PFSK-1 (cell line): ENCODE data around the gene EYA3.

ENCODE experiments used
- FOXP2 ChIP-seq: optimal IDR thresholded peaks from 2 replicates; pipeline ENCODE3; 2011; ENCODE audit warnings: borderline replicate concordance, control low read depth, inconsistent platforms; ENCODE audit not compliant: insufficient read depth; ENCODE audit errors: extremely low read length, extremely low read depth
- POLR2AphosphoS5 ChIP-seq: IDR thresholded peaks from 2 replicates; pipeline ENCODE4 v1.6.1; 2012; ENCODE audit warnings: low read depth, mild to moderate bottlenecking, control low read depth, low read length, moderate library complexity
- REST ChIP-seq, 2 experiments: IDR thresholded peaks; 2 replicates each; pipeline versions ENCODE4 v1.6.1 to v1.8.0; 2011 to 2012; ENCODE audit warnings: low read depth in 2 of 2, low read length in 2 of 2, control low read depth in 1 of 2, inconsistent platforms in 1 of 2, mild to moderate bottlenecking in 1 of 2, moderate library complexity in 1 of 2; ENCODE audit not compliant: insufficient read depth in 1 of 2
- SIN3A ChIP-seq: IDR thresholded peaks from 2 replicates; pipeline ENCODE4 v1.6.1; 2012; ENCODE audit warnings: mild to moderate bottlenecking, low read length, moderate library complexity, borderline replicate concordance; ENCODE audit not compliant: insufficient read depth
- TAF1 ChIP-seq: IDR thresholded peaks from 2 replicates; pipeline ENCODE4 v1.6.1; 2012; ENCODE audit warnings: low read length, control low read depth, borderline replicate concordance; ENCODE audit not compliant: insufficient read depth

EYA3 gene

DNA sequence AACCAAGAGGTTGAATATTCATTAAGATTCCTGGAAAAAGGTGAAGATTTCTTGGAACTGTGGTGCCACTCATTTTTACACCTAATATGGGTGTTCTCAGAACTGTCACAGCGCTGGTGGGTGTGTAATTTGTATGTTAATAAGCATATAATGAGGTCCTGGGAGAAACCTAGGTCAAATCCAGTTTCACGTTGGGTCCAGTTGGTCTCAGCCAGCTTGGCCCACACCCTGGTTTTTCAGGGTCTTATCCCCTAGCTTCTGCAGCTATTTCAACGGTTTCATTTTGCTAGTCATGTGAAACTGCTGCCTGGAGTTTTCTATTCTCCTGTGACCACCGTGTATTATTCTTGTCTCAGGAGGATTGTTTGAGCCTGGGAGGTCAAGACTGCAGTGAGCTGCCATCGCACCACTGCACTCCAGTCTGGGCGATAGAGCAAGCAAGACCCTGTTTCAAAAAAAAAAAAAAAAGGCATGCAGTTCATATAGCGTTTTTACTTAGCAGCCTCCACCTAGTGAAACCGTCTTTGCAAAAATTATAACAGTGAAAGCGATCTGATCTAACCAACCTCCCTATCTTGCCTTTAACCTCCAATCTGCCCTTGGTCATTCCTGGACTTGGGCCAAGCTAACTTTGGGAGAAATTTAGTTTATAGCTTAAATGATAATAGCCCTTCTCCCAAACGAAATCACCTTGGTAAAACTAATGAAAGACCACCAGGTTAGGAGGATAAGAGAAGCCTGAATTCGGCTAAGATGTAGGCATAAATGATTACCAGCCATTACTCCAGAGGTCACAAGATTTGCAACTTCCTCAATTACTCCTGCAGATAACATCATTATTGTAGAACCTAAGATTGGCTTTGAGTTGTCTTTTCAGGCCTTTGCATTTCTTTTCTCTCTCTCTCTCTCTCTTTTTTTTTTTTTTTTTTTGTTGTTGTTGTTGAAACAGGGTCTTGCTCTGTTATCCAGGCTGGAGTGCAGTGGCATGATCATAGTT, 44.1 kb upstream of the EYA3 start:
- no peak for TF ChIP-seq SIN3A

- TF ChIP-seq SIN3A, result no peak
- no peak for TF ChIP-seq FOXP2
- no peak for TF ChIP-seq REST (IDR thresholded peaks at IDR 0.05; ENCODE audit: insufficient read depth in 1 of 2, low read depth in 2 of 2, low read length in 2 of 2)
- no peak for TF ChIP-seq POLR2AphosphoS5
- no peak for TF ChIP-seq TAF1
Observed at GRCh38 chr1:28130901-28131300, 42.5 kb upstream of the EYA3 start.

- no peak for TF ChIP-seq TAF1
- no peak for TF ChIP-seq SIN3A
- TF ChIP-seq FOXP2, result no peak
- TF ChIP-seq POLR2AphosphoS5, result no peak
- no peak for TF ChIP-seq REST (IDR thresholded peaks at IDR 0.05; ENCODE audit: insufficient read depth in 1 of 2, low read depth in 2 of 2, low read length in 2 of 2)
Observed at GRCh38 chr1:28129150-28129549, 40.7 kb upstream of the EYA3 start.

DNA sequence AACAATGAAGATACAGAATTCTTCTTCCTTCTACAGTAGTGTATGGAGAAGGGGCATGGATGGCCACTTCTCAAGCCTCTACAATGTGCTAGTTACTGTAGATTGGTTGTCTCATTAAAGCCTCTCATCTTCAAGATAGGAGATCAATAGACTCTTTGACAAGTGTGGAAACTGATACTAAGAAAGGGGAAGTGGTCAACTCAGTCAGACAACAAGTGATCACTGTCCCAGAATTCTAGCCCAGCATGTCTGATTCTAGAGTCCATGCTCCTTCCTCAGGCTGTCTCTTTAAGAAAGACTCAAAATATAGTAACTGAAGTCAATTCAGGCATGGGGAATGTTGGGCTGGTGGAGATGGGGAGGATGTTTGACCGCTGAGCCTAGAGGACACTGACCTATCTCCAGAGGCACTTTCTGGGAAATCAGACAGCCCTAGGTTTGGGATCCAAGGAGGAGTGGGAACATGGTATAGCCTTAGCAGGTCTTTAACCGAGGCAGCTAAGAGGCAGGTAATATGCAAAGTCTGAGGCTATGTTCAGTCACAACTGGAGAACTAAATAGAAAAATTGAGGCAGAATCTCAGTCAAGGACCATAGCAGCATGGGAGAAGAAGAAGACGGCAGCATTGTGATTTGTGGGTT, 39.3 kb upstream of the EYA3 start:
- TF ChIP-seq TAF1, result no peak
- TF ChIP-seq REST (IDR thresholded peaks at IDR 0.05; ENCODE audit: insufficient read depth in 1 of 2, low read depth in 2 of 2, low read length in 2 of 2), result no peak
- TF ChIP-seq SIN3A, result no peak
- no peak for TF ChIP-seq FOXP2
- no peak for TF ChIP-seq POLR2AphosphoS5

- no peak for TF ChIP-seq FOXP2
- no peak for TF ChIP-seq REST (IDR thresholded peaks at IDR 0.05; ENCODE audit: insufficient read depth in 1 of 2, low read depth in 2 of 2, low read length in 2 of 2)
Observed at GRCh38 chr1:28126783-28127490, 38.5 kb upstream of the EYA3 start.
